Bronchial epithelial cell (primary cell): ENCODE measurements around the gene GGA3. TPM values are rescaled to one million over a fixed set of nuclear protein-coding genes. Genes with fewer than 3 reads are reported as not detected.

ENCODE experiments used
- DNase-seq: peaks from one replicate; pipeline ENCODE4 v3.0.0-alpha.2; 2010; ENCODE audit warnings: low read depth
- FAIRE-seq: peaks from 2 replicates; lab custom pipeline; 2011; peaks lifted over from hg19 to GRCh38; lab: Jason Lieb, UNC
- H3K27me3 ChIP-seq: 2 replicates; pipeline ENCODE4 v1.5.1; 2011; ENCODE audit warnings: low read length; ENCODE audit not compliant: control insufficient read depth, insufficient read depth
- H3K36me3 ChIP-seq: 2 replicates; pipeline ENCODE4 v1.5.1; 2011; ENCODE audit warnings: low read length; ENCODE audit not compliant: control insufficient read depth, insufficient read depth
- H3K4me3 ChIP-seq: 2 replicates; pipeline ENCODE4 v1.5.1; 2011; ENCODE audit warnings: mild to moderate bottlenecking, low read depth, low read length, control low read depth
- total RNA-seq: library from RNA; depleted of rRNA; stranded (reverse); fragments of >200 nt; gene quantifications from 2 replicates; pipeline ENCODE4 v1.2.1, GENCODE V29; 2014
- TF ChIP-seq, protein P1 (sequence below): IDR thresholded peaks from 2 replicates; pipeline ENCODE4 v1.5.1; 2011; ENCODE audit warnings: mild to moderate bottlenecking, moderate library complexity, low read length, control low read depth, inconsistent platforms; ENCODE audit not compliant: insufficient read depth, severe bottlenecking

GGA3 gene
- total RNA-seq, 1 donor from 2014 or later: 14.5 TPM

DNA sequence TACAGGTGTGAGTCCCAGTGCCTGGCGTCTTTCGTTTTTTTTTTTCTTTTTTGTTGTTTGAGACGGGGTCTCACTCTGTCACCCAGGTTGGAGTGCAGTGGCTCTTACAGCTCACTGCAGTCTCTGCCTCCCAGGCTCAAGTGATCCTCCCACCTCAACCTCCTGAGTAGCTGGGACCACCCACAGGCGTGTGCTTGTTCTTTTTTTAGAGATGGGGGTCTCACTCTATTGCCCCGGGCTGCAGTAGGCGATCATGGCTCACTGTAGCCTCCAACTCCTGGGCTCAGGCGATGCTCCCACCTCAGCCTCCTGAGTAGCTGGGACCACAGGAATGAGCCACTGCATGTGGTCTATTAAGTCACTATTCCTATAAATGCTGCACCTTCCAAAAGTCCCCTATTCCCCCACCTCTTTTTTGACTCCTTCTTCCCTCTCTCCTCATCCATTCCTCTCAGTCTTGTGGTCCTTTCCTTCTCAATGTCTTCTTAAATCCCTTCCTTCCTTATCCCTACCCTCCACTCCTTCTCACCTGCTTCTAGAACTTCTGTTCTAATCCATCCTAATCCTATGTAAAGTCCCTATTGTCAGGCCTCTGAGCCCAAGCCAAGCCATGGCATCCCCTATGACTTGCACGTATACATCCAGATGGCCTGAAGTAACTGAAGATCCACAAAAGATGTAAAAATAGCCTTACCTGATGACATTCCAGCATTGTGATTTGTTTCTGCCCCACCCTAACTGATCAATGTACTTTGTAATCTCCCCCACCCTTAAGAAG, 9.2 kb downstream of the GGA3 start:
- H3K36me3 ChIP-seq: peaks cover 2% of the 10 kb centered on the region
- no peak overlapping the region for H3K4me3 ChIP-seq
- FAIRE-seq: no peak

DNA sequence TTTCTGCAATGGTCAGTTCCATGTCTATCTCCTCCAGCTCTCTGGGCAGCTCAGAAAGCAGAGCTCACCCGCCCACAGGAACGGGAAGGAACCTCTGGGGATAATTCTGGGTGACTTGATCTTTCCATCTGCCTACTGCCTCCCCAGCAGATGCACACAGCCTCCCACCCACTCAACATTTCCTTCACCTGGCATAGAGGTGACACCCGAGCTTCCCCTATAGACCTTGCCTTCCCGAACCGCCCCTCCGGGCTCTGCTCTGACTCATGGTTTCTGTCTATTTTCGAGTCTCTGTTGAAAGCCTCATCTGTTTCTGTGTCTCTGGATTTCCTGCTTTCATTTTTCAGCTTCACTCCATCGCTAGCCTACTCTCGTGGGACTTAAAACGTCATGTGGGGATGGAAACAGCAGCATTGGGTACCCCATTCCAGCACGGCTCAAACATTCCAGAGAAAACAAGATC, 11.4 kb downstream of the GGA3 start:
- TF ChIP-seq, protein P1, sequence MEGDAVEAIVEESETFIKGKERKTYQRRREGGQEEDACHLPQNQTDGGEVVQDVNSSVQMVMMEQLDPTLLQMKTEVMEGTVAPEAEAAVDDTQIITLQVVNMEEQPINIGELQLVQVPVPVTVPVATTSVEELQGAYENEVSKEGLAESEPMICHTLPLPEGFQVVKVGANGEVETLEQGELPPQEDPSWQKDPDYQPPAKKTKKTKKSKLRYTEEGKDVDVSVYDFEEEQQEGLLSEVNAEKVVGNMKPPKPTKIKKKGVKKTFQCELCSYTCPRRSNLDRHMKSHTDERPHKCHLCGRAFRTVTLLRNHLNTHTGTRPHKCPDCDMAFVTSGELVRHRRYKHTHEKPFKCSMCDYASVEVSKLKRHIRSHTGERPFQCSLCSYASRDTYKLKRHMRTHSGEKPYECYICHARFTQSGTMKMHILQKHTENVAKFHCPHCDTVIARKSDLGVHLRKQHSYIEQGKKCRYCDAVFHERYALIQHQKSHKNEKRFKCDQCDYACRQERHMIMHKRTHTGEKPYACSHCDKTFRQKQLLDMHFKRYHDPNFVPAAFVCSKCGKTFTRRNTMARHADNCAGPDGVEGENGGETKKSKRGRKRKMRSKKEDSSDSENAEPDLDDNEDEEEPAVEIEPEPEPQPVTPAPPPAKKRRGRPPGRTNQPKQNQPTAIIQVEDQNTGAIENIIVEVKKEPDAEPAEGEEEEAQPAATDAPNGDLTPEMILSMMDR: no peak
- DNase-seq: peak; percentile 32
- FAIRE-seq: no peak
- no peaks in the 10 kb centered on the region for H3K27me3 ChIP-seq
- H3K36me3 ChIP-seq: peaks cover 11% of the 10 kb centered on the region
- H3K4me3 ChIP-seq: no peak overlapping the region

More for the DNA sequence above, 9.2 kb downstream of the GGA3 start:
- DNase-seq: no peak
- TF ChIP-seq, protein P1: no peak
- H3K27me3 ChIP-seq: no peaks in the 10 kb centered on the region

DNA sequence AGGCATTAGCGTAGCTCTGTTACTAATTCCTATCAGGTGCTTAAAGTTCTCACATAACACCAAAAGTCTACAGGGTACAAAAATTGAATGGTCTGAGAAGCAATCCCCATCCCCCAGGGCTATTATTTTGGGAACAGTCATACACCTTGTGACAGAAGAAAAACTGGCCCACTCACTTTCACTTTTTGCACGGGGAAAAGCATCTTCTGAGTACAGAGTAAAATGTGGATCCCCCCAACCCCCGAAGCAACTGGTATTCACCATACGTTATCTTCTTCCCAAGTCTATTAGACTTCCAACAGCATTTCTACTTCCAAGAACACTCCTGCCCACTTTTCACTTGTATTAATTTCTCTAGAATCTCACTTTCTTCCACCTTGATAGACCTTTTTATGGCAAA, 11.8 kb downstream of the GGA3 start:
- no peak for DNase-seq
- TF ChIP-seq, protein P1: no peak
- Histone ChIP-seq H3K27me3 (no peaks in the 10 kb centered on the region), H3K36me3 (peaks cover 12% of the 10 kb centered on the region), H3K4me3 (no peak overlapping the region)
- no peak for FAIRE-seq

DNA sequence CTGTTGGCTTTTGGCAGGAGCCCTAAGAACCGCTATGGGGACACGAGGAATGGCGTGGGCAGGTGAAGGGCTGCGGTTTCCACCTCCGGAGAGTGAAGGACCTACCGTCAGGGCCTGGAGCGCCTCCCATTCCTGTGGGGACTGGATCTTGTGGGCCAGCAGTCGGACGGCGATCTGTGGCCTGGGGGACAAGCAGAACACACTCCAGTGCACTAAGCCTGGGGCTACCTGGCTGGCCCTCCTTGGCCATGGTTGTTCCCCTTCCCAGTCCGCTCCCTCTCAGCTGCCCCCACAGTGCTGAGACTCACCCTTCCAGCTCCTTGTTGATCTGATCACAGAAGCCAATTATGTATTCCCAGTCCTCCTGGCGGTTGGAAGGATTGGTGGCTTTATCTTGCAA, 15.0 kb downstream of the GGA3 start:
- no peak for DNase-seq
- FAIRE-seq: no peak
- Histone ChIP-seq H3K4me3 (no peak overlapping the region), H3K36me3 (peaks cover 30% of the 10 kb centered on the region), H3K27me3 (no peaks in the 10 kb centered on the region)
- TF ChIP-seq, protein P1: no peak

DNA sequence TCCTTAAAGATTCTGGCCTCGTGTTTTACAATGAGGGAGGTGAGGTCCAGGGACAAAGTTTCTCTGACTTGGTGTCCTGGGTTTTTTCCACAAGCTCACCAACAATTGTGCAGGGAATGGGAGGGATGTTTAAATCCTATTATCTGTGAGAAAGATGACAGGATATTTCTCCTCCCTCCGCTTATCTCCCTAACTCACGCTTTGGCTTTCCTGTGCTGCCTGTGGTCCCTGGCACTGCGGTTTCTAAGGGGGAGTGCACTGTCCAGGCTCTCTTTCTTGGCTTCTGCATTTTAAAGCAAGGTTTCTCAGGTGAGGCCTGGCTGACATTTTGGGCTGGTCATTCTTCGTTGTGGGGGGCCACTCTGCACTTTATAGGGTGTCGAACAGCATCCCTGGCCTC, 16.4 kb downstream of the GGA3 start:
- Histone ChIP-seq H3K27me3 (no peaks in the 10 kb centered on the region), H3K4me3 (no peak overlapping the region), H3K36me3 (peaks cover 39% of the 10 kb centered on the region)
- no peak for DNase-seq
- TF ChIP-seq, protein P1: no peak
- FAIRE-seq: no peak
